GM21737 (cell line): ENCODE results near the gene AKT1.
"Not testable (repeated sequence)": the region's sequence is repeated elsewhere in the genome, so short reads cannot be mapped to it uniquely, and the experiment has no call there.

Experiments used
- ATAC-seq: cut with Tn5 transposase; IDR thresholded peaks from one replicate; pipeline ENCODE4 v1.9.1; 2021; ENCODE audit warnings: mild to moderate bottlenecking, moderate library complexity; ENCODE audit not compliant: unreplicated experiment

AKT1 gene

DNA sequence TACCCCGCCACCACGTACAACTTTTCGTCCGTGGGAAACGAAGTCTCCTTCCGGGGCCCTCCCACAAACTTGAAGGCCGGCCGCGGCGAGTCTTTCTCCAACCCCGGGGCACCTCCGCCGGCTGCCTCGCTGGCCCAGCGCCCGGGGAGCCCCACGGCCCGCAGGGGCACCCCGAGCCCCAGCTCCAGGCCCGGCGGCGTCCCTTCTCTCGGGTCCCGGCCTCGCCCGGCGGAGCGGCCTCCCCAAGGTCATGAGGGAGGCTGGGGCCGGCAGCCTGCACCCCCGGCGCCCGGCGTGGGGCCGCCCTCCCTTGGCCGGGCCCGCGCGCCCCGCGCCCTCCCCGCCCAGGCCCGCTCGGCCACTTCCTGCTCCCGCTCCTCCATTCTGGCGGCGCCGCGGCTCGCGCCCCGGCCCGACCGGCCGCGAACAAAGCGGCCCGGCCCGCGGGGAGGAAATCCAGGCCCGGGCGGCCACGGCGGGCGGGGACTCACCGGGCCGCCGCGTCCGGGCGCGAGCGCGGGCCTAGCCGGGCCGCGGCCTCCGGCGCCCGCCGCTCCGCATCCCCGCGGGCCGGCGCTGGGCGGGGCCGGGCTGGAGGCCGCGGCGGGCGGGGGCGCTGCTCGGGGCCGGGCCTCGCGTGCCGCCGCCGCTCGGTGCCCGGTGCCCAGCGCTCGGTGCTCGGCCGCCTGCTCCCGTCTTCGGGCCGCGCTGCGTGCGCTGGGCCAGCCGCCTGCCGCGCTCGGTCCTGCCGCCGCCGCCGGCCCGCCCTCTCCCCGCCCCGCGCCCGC lies at the start of gene AKT1:
Gene AKT1, minus strand, starts transcription at position 756 of the 788 bp plus-strand sequence. CDS start 3,105 bp downstream, outside the sequence.
- peak; percentile 31 for ATAC-seq

DNA sequence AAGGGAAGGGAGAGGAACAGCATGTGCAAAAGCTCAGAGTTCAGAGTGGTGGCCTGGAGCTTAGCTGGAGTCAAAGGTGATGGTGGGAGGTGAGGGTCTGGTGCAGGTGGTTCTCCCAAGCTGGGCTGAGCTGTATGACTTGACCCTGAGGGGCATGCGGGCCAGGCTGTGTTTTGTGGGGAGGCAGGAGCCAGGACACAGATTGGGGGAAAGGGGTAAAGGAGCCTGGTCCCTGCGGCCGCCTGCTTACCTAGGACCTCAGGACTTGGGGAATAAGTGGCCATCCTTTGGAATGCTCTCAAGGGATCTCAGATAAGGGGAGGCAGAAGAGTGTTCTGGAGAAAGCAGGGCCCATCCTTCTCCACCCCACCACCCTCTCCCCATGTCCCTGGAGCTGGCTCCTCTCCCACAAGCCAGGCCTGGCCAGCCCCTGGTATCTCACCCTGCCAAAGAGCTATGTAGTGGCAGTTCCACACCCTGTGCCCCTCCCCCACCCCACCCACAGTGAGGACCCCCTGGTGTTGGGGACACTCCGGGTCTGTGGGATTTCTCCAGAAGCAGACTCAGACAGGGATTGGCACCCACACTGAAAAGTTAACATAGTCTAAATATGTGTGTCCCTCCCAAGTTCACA lies 49.6 kb upstream of the AKT1 start:
- no peak for ATAC-seq

DNA sequence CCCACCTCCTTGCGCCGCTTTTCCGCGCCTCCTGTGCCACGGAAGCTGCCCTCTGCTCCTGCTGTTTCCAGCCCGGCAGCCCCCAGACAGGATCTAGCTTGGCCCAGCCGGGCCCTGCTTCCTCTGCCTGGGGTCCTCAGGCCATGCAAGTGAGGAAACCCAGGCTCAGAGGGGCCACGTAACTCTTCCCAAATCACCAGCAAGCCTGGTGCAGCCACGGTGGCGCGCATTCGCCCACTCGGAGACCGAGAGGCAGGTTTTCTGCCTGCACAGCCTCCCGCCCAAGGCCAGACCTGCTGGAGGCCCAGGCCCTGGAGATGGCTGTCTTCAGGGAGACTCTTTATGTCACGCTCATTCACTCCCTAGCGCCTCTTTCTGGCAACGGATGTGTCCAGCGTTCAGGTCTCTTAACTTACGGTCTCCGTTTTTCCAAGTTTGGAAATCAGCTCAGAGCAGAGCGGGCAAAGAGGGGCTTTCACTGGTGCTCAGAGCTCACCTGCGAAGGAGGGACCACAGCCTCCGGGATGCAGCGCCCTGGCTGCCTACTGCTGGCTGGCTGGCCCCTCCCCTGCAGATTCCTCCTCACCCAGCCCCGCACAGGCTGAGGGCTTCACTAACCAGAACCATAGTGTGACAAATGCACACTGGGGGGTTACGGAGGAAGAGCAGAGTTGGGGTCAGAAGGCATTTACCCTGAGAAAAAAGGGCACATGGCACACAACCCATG lies 48.9 kb upstream of the AKT1 start:
- no peak for ATAC-seq

DNA sequence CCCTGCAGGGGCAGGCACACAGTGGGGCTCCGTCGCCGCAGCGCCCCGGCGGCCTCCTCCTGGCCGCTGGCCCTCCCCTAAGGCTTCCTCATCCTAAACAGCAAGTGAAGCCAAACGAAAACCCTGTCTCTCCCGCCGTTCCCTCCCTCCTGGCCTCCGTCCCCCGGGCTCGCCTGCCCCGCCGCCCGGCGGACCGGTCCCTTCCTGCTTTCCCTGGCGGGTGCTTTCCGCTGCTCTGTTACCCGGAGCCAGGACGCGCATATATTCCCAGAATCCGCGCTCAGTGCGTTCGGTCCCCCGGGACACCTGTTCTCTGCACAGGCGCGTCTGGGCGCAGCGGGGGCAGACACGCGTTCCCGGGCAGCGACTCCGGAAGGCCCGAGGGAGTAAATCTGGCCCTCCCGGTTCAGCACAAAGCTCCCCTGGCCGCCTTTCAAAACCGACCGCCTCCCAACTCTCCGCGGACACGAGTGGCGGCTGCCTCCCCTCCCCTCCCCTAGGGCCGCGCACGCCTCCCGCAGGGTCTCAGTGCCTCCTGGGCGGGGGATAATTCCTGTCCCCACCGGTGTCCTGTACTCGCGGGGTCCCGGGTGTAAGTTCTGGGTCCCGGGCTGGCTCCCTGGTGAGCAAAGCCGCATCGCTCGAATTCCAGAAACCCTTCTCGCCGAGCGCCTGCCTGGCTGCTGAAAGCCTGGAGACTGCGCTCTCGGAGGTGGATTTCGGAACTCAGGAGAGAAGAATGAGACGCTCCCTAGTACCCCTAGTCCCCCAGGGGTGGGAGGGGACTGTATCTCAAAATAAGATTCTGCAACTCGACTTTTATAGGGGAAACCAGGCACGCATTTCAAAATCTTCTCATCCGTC lies 48.1 kb upstream of the AKT1 start:
- ATAC-seq, result no peak

DNA sequence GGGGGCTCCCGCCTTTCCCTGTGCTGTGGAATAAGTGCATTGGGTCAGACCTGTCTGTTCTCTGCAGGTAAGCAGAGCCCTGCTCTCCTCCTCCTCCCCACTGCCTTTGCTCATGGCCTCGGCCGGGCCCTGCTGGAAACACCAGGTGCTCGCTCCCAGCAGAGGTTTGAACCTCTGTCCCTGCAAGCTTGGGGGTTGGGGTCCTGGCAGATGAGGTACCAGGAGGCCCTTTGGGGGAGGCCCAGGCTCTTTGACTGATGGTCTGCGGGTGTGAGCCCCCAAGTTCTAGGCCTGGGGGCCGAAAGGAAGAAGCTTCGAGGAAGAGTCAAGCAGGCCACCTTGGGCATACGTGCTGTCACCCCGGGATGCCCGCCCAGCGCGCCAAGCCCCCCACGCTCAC lies 47.5 kb upstream of the AKT1 start:
- ATAC-seq, result no peak

DNA sequence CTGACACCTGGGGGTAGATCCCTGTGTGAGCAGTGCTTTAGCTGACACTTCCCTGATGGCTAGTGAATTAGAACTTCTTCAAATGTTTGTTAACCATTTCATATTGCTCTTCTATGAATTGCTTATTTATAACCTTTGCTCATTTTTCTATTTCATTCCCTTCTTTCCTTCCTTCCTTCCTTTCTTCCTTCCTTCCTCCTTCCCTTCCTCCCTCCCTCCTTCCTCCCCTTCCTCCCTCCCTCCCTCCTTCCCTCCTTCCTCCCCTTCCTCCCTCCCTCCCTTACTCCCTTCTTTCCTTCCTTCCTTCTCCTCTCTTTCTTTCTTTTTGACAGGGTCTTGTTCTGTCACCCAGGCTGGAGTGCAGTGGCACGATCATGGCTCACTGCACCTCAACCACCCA lies 46.2 kb upstream of the AKT1 start:
- no peak for ATAC-seq

DNA sequence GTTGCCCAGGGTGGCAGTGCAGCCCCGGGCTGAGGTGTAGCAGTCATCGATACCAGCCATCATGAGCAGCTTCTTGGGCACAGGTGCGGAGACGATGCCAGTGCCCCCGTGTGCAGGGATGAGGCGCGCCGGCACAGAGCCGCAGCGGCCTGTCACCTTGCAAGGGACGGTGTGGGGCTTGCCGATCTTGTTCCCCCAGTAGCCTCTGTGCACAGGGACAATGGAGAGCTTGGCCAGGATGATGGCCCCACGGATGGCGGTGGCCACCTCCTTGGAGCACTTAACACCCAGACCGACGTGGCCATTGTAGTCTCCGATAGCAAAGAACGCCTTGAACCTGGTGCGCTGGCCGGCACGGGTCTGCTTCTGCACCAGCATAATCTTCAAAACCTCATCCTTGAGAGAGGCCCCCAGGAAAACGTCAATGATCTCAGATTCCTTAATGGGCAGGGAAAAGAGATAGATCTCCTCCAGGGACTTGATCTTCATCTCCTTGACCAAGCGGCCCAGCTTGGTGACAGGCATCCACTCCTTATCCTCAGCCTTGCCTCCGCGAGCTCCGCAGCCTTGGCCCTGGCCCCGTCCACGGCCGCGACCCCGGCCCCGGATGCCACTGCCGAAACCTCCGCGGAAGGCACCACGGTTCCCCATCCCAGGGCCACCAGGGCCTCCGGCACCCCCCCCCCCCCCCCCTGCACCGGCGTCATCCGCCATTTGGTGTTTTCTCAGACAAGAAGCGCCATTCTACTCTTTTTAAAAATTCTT lies 40.8 kb upstream of the AKT1 start:
- ATAC-seq, result not testable (repeated sequence)

DNA sequence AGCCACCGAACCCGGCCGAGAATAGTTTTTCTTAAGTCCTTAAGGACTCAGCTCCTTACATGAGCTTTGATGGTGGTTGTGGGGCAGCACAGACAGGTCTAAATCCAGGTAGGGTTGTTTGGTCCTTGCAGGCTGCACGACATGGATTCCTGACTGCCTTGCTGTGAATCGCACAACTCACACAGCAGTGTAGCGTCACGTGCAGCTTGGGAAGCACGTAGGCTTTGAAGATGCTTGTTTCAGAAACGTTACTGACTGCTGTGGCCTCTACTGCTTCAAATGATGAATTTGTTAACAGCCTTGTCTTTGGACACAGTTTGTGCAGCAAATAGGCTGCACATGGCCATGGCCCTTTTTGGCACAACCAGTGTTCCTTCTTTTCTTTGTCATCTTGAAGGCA lies 35.2 kb upstream of the AKT1 start:
- no peak for ATAC-seq

DNA sequence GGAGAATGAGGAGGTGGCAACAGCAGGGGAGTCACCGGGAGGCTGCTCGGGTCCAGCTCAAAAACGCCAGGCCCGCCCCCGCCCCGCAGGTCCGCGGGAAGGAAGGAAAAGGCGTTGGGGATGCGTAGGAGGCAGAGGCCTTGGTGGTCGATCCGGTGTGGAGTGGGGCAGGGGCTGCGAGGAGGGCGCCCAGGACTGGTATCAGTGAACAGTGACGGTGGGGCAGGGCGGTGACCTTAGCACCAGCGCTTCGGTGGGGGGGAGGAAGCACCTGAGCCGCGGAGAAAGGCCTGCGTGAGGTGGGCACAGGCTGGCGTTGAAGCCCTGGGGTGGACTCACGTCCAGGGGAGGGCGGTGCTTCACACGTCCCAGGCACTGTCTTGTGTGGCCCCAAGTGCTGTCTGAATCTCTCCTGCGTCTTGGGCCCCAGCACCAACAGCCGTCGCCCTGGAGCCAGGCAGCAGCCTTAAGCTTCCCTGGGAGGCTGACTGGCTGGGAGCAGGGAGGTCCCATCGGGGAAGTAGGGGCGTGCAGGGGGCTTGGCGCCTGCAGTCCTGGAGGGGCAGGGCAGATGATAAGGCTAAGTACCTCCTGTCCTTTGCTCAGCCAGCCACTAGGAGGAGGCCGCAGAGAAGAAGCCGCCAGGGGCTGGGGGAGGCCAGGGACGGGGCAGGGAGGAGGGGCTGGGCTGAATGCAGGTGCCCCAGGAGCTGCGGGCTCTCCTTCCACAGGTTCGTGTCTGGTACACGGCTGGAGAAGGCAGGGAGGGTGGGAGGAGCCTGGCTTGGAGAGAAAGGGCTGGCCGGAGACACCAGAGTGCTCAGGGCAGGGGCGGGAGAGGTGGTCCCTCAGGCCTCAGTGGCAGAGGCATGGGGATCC lies 31.9 kb upstream of the AKT1 start:
- no peak for ATAC-seq

DNA sequence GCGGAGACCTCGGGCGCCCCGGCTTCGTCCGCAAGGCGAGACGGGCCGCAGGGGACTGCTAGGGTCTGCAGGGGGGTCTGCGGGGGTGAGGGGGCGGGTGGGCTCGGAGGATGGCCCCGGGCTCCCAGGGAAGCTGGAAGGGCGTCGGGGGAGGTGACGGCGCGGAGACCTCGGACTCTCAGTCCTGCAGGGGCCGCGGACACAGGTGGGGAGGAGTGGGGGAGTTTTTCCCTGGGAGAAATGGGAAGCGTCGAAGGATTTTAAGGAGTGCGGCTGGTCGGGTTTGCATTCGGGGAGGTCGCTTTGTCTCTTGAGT lies 31.3 kb upstream of the AKT1 start:
- ATAC-seq, result no peak

DNA sequence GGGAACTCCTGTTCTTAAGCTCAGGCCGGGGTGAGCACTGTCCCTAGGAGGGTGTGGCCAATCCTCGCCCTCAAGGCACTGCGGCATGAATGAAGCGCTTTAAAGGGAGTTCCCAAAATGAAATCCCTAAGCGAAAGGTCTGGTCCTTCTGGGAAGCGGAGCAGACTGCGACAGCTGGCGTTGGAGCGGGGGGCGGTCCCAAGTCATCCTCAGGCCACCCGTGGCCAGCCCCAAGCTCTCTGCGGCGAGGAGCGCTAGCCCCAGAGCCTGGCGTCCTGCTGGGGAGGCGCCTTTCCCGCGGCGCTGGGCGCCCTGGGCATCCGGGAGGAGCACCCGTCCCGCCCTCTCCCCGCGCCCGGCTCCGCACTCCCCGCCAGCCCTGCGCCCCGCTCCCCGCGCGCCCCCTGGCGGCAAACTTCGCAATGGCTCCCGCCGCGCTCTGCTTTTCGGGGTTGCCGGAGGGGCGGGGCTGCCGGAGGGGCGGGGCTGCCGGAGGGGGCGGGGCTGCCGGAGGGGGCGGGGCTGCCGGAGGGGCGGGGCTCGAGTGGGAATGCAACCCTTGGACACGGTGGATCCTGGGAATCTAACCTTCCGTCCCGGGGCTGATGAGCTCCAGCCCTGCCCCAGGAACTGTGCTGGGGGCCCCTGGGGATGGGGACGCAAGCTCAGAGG lies 30.8 kb upstream of the AKT1 start:
- peak; percentile 83 for ATAC-seq

DNA sequence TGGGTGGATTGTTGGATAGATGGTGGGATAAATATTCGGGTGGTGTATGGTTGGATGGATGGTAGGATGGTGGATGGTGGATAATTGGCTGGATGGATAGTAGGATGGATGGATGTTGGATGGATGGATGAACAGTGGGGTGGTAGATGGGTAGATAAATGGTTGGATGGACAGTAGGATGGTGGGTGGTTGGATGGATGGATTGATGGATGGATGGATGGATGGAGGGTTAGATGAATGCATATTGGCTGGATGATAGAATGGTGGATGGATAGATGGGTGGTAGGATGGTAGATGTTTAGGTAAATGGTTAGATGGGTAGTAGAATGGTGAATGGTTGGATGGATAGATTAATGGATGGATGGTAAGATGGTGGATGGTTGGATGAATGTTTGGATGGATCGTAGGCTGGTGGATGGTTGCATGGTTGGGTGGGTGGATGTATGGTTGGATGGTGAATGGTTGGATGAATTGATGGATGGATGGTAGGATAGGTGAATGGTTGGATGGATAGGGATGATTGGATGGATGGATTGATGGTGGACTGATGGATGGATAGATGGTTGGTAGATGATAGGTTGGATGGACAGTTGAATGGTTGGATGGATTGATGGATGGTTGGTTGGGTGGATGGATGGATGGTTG lies 28.9 kb upstream of the AKT1 start:
- no peak for ATAC-seq

DNA sequence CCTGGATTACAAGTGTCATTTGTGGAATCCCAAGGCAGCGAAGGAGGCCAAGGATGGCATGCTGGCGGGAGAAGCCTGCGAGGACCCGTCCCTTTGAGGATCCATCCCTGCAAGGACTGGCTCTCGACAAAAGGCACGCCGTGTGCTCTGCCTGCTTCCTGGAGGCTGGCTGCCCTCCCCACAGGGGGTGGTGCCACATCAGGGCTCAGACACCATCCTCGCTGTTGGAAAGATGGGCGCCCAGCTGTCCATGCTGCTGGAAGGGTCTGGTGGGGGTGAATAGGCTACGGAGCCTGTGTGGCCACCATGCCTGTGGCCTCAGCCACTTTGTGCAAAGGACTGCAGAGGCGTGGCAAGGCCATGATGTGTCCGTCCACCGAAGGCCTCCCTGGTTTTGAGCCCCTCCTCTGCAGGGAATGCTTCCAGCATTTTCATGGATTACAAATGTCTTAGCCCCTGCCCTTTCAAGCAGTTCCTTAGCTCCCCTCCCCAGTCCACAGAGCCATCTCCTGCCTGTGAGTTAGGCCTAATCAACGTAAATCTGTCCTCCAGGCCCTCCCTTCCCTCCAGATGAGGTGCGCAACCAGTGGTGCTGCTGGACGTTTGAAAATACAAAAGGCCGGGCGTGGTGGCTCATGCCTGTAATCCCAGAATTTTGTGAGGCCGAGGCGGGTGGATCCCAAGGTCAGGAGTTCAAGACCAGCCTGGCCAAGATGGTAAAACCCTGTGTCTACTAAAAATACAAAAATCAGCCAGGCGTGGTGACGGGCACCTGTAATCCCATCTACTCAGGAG lies 27.5 kb upstream of the AKT1 start:
- no peak for ATAC-seq

DNA sequence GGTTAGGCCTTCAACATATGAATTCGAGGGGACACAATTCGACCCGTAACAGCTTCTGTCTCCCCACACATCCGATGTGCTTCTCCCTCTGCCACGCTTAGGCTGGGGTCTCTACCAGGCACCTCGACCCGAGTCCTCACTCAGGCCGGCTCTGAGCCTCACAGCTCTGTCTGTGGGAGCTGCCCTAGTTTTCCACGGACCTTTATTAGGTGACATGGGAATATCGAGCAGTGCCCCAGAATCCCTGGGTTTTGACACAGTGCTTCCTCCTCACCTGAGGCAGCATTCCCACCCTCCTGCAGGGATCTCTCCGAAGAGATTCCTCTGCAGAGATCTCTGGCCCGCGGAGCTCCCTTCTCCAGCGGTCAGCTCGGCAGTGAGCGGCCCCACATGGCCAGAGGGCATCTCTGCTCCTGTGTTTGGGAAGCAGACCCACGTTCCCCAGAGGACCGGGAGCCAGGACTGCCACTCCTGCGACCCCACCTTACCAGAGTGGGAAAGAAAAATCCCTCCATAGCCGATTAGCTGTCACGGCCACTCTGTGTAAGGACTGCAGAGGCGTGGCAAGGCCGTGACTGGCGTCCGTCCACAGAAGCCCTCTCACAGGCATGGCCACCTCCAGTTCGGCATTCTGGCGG lies 26.5 kb upstream of the AKT1 start:
- ATAC-seq, result no peak

DNA sequence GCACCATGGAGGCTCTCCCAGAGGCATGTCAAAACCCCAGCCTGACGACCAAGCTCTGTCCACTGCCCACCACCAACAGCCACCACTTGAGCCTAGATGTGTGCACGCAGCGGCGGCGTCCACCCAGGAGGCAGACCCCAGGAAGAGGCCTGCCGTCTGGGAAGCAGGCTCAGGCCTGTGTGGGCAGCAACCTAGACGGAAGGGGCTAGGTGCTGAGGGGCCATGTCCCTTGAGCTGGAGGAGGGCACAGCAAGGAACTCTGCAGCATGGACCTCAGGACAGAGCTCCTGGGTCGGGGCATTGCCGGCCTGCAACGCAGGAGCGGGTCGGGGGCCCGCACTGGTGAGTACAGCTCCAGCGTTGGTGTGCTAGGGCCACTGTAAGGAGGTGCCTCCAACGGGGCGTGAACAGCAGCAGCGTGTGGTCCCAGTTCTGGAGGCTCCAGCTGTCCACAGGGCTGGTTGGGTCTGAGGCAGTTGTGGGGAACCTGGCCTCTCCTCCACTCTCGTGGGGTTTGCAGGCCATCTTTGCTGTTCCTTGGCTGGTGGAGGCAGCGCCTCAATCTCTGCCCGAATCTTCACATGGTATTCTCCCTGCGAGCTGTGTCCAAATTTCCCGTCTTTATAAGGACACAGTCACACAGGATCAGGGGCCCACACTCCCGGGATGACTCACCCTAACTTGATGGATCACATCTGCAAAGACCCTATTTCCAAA lies 25.8 kb upstream of the AKT1 start:
- ATAC-seq, result no peak

DNA sequence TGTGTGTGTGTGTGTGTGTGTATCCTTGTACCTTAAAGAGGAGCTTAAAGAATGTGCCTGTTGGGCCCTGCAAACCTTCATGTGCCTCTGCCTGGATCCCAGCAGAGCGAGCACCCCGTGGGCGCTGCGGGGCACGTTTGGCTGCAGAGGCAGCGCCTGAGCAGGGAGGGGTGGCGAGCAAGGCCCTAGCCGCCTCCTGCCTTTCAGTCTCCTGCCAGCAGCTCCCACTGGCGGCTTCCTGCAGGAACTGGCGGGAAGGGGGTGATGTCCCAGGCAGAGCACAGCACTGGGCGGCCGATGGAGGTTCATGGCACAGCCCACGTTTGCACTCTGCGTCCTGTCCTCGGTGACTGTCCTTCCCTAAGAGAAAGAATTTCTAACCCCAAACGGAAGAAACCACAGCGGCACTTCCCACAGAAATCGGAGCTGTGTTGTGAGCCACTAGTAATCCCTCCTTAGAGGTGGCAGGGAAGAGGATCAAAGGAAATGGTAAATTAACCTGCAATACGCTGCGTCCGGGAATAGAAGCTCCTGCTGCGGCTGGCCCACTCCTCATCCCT lies 25.2 kb upstream of the AKT1 start:
- ATAC-seq, result no peak
